ENCODE results near the gene SEMA4F. TPM values are rescaled to one million over a fixed set of nuclear protein-coding genes. Genes with fewer than 3 reads are reported as not detected.
"Not testable (repeated sequence)": the region's sequence is repeated elsewhere in the genome, so short reads cannot be mapped to it uniquely, and the experiment has no call there.

Gene SEMA4F
- total RNA-seq, 4 donors from 2014 or later: 2.7 to 11.5 (median 3.6) TPM

- Histone ChIP-seq H3K36me3 (no peaks in the 10 kb centered on the region), H3K9me3 (no peaks in the 10 kb centered on the region), H3K27ac (no peak overlapping the region), H3K4me3 (no peak overlapping the region), H3K4me1 (no peaks in the 10 kb centered on the region), H3K27me3 (peaks cover 33% of the 10 kb centered on the region)
- WGBS, 2 donors (ENCODE audit: low coverage in 1 of 2): 62 to 78% methylated on average over 5 of the region's 5 CpGs
- ATAC-seq: no peak
- TF ChIP-seq POLR2A (IDR thresholded peaks at IDR 0.05) (no peak), CTCF (IDR thresholded peaks at IDR 0.05) (no peak), POLR2AphosphoS5 (IDR thresholded peaks at IDR 0.05) (no peak), EP300 (IDR thresholded peaks at IDR 0.05) (no peak)
Measured at GRCh38 chr2:74619651-74620297, 34.3 kb upstream of the SEMA4F start.

DNA sequence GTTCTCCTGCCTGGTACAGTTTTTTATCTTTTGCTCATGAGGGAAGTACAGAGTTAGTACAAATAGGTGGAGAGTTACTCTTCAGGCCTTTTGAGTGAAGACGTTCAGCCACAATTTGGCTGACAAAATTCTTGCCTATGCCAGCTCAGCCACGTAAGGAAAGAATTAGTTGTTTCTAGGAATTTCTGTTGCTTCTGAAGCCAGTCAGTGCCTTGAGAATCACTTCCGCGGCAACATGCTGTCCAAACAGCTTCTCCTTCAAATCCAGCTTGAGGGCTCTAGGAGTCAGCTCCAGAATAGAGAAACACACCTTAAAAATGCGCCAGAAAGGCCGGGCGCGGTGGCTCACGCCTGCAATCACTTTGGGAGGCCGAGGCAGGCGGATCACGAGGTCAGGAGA lies 33.4 kb upstream of the SEMA4F start:
- Histone ChIP-seq H3K4me1 (no peaks in the 10 kb centered on the region), H3K4me3 (no peak overlapping the region), H3K36me3 (no peaks in the 10 kb centered on the region), H3K9me3 (no peaks in the 10 kb centered on the region), H3K27ac (no peak overlapping the region), H3K27me3 (peaks cover 27% of the 10 kb centered on the region)
- ATAC-seq: no peak
- TF ChIP-seq POLR2AphosphoS5 (IDR thresholded peaks at IDR 0.05) (no peak), CTCF (IDR thresholded peaks at IDR 0.05) (no peak), POLR2A (IDR thresholded peaks at IDR 0.05) (no peak), EP300 (IDR thresholded peaks at IDR 0.05) (no peak)
- WGBS, 2 donors (ENCODE audit: low coverage in 1 of 2): 40 to 73% methylated on average over 2 to 4 of the region's 12 CpGs

DNA sequence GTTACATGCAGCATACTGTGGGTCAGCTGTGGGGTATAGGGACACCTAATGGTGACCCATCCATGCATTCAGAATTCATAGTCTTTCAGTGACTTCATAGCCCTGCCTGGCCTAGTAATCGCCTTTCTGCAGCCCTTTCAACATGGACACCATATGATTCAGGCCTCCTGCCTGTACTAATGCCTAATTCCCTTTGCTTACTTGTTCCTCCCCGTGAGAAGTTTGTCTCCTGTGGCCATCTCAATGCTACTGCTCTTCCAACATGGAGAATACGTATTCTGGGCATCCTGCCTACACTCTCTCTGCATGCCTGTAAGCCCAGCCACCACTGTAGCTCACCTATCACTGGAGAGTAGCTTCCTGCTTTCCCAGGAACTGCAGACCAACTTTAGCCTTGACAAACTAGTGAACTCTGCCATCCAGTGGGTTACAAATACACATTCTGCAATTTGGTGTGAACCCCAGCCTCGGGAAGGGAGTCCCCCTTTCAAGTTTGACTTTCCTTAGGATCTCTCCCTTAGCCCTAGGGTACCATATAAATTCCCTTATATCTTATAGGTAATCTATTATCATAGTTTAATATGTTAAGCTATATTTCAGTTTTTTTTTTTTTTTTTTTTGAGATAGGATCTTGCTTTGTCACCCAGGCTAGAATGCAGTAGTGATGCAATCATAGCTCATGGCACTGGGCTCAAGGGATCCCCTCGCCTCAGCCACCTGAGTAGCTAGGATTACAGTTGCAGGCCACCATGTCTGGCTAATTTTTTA lies 28.2 kb upstream of the SEMA4F start:
- WGBS, 2 donors (ENCODE audit: low coverage in 1 of 2): 61 to 84% methylated on average over 5 of the region's 5 CpGs
- H3K4me3 ChIP-seq: no peak overlapping the region
- H3K9me3 ChIP-seq: no peaks in the 10 kb centered on the region
- no peak for ATAC-seq
- H3K27ac ChIP-seq: no peak overlapping the region
- no peaks in the 10 kb centered on the region for H3K4me1 ChIP-seq
- H3K27me3 ChIP-seq: no peaks in the 10 kb centered on the region
- TF ChIP-seq EP300 (IDR thresholded peaks at IDR 0.05) (no peak), CTCF (IDR thresholded peaks at IDR 0.05) (no peak), POLR2AphosphoS5 (IDR thresholded peaks at IDR 0.05) (no peak), POLR2A (IDR thresholded peaks at IDR 0.05) (no peak)
- H3K36me3 ChIP-seq: no peaks in the 10 kb centered on the region

- Histone ChIP-seq H3K9me3 (no peaks in the 10 kb centered on the region), H3K27ac (no peak overlapping the region), H3K4me1 (no peaks in the 10 kb centered on the region), H3K27me3 (no peaks in the 10 kb centered on the region), H3K36me3 (no peaks in the 10 kb centered on the region), H3K4me3 (no peak overlapping the region)
- no peak for TF ChIP-seq EP300 (IDR thresholded peaks at IDR 0.05)
- no peak for TF ChIP-seq CTCF (IDR thresholded peaks at IDR 0.05)
- no peak for TF ChIP-seq POLR2AphosphoS5 (IDR thresholded peaks at IDR 0.05)
- TF ChIP-seq POLR2A (IDR thresholded peaks at IDR 0.05): no peak
- ATAC-seq: no peak
- 78 to 83% methylated on average over 3 of the region's 3 CpGs for WGBS, 2 donors (ENCODE audit: low coverage in 1 of 2)
Measured at GRCh38 chr2:74628538-74629105, 25.4 kb upstream of the SEMA4F start.

- H3K4me1 ChIP-seq, H3K36me3 ChIP-seq, H3K27me3 ChIP-seq, H3K27ac ChIP-seq, ATAC-seq, H3K9me3 ChIP-seq, H3K4me3 ChIP-seq: not testable (repeated sequence)
- 82 to 88% methylated on average over 1 to 3 of the region's 3 CpGs for WGBS, 2 donors (ENCODE audit: low coverage in 1 of 2)
Measured at GRCh38 chr2:74630454-74630853, 23.6 kb upstream of the SEMA4F start.

Measured in gastroesophageal sphincter (tissue), 4 donors.